Neural crest cell (in vitro differentiated cells): Measurements from ENCODE around the gene CHID1. TPM values are rescaled to one million over a fixed set of nuclear protein-coding genes. Genes with fewer than 3 reads are reported as not detected.

Experiments used
- DNase-seq: peaks from one replicate; pipeline ENCODE4 v3.0.0; 2021; ENCODE audit warnings: low read depth, mixed read lengths, low spot score
- H3K27ac Mint-ChIP-seq: one replicate; pipeline ENCODE4 v1.8.0; 2021; ENCODE audit warnings: mild to moderate bottlenecking, mixed read lengths; ENCODE audit not compliant: unreplicated experiment
- H3K27me3 Mint-ChIP-seq: 2 replicates; pipeline ENCODE4 v1.8.0; 2021; ENCODE audit warnings: low read depth, mild to moderate bottlenecking, mixed read lengths
- H3K36me3 Mint-ChIP-seq: 2 replicates; pipeline ENCODE4 v1.8.0; 2021; ENCODE audit warnings: low read depth, mild to moderate bottlenecking, mixed read lengths
- H3K4me1 Mint-ChIP-seq: 2 replicates; pipeline ENCODE4 v1.8.0; 2021; ENCODE audit warnings: mixed read lengths
- H3K4me3 Mint-ChIP-seq: one replicate; pipeline ENCODE4 v1.8.0; 2021; ENCODE audit warnings: mild to moderate bottlenecking, mixed read lengths
- H3K9me3 Mint-ChIP-seq: 2 replicates; pipeline ENCODE4 v1.8.0; 2021; ENCODE audit warnings: mixed read lengths
- CTCF ChIP-seq: fragments of 200-600 bp; sonication (generic); conservative IDR thresholded peaks from 2 replicates; pipeline ENCODE4 v1.5.0; 2021; ENCODE audit warnings: antibody characterized with exemption, mild to moderate bottlenecking
- total RNA-seq: library from RNA; stranded (reverse); gene quantifications from 2 replicates; pipeline ENCODE4 v1.2.1, GENCODE V29; 2021

CHID1 gene
- total RNA-seq, 1 donor from 2014 or later, result 82.4 TPM

- H3K4me3 Mint-ChIP-seq, result peak overlapping the region; percentile 83
- H3K9me3 Mint-ChIP-seq, result no peaks in the 10 kb centered on the region
- no peak for DNase-seq
- H3K27me3 Mint-ChIP-seq, result peaks cover 30% of the 10 kb centered on the region
- TF ChIP-seq CTCF, result no peak
- peaks cover 7% of the 10 kb centered on the region for H3K4me1 Mint-ChIP-seq
- H3K36me3 Mint-ChIP-seq, result no peaks in the 10 kb centered on the region
- no peak overlapping the region for H3K27ac Mint-ChIP-seq
Measured at GRCh38 chr11:834371-835316, 76.0 kb downstream of the CHID1 start.

DNA sequence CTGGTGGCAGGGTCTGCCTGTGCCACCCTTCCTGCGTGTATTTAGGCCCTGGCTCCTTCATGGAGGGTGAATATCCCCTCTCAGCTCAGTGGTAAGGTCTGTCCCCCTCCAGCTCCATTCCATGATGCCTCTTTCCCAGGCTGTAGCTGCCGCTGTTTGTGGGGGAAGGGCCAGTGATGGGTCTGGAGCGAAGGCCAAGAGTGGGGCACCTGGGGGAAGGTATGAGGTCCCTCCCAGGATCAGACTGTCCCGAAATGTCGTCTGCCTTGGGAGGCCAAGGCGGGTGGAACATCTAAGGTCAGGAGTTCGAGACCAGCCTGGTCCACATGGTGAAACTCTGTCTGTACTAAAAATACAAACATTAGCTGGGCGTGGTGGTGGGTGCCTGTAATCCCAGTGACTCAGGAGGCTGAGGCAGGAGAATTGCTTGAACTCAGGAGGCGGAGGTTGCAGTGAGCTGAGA lies 76.7 kb downstream of the CHID1 start:
- Mint-ChIP-seq H3K9me3 (no peaks in the 10 kb centered on the region), H3K27me3 (peaks cover 38% of the 10 kb centered on the region), H3K4me3 (peak overlapping the region; percentile 83), H3K4me1 (peaks cover 15% of the 10 kb centered on the region), H3K27ac (no peak overlapping the region), H3K36me3 (no peaks in the 10 kb centered on the region)
- DNase-seq, result no peak
- no peak for TF ChIP-seq CTCF

DNA sequence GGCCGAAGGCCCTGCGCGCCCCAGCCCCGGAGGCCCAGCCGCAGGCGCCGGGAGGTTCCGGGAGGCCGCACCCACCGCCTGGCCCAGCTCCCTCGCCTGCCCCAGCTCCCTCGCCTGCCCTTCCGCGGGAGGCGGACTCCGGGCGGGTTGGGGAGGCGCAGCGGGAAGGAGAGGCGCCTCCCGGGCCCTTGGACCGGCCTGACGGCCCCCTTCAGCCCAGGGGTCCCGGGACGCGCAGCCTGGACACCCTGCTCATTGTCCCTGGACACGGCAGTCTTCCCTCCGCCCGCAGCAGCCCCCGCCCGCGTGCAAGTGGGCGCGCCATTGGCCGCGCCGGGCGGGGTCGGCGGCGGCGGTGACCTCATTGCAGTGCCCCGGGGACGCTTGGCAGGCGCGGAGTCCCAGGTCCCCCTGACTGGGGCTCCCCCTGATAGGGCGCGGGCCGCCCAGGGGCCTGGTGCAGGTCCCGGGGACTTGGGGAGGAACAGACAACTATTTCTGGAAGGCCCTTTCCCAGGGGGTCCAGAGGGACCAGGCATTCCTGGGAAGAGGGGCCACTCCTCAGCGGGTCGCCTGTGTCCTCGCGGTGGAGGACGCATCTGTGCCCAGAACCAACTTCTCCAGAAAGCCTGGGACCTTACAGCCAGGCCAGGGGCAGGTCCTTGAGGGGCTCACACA lies 77.4 kb downstream of the CHID1 start:
- Mint-ChIP-seq H3K36me3 (no peaks in the 10 kb centered on the region), H3K27me3 (peaks cover 44% of the 10 kb centered on the region), H3K9me3 (no peaks in the 10 kb centered on the region), H3K27ac (no peak overlapping the region), H3K4me3 (peak overlapping the region; percentile 83), H3K4me1 (peaks cover 20% of the 10 kb centered on the region)
- no peak for DNase-seq
- TF ChIP-seq CTCF, result no peak

GRCh38 chr11:832529-833113 lies 78.0 kb downstream of the CHID1 start, which contains the start of gene CD151:
CD151 (plus strand) TSS chr11:832952; CDS start chr11:836070, 3,118 bp downstream.
- peaks cover 26% of the 10 kb centered on the region for H3K4me1 Mint-ChIP-seq
- DNase-seq, result no peak

More at GRCh38 chr11:832529-833113, 78.0 kb downstream of the CHID1 start, which contains the start of gene CD151:
- no peak within 1 kb of the TSS for H3K27ac Mint-ChIP-seq
- no peak for TF ChIP-seq CTCF
- H3K27me3 Mint-ChIP-seq, result peaks cover 50% of the 10 kb centered on the region
- no peaks in the 10 kb centered on the region for H3K36me3 Mint-ChIP-seq
- no peaks in the 10 kb centered on the region for H3K9me3 Mint-ChIP-seq
- peak within 1 kb of the TSS; percentile 83 for H3K4me3 Mint-ChIP-seq
